Omental fat pad (tissue), 4 donors: Measurements from ENCODE around the gene SERPINA4. TPM values are rescaled to one million over a fixed set of nuclear protein-coding genes. Genes with fewer than 3 reads are reported as not detected.

Experiments used
- ATAC-seq: fragments of 150-250 bp; one replicate; pipeline ENCODE4 v1.9.1; 2016; ENCODE audit warnings: mild to moderate bottlenecking, moderate library complexity; ENCODE audit not compliant: low FRiP score
- DNase-seq: peaks from one replicate; pipeline ENCODE4 v3.0.0-alpha.2; 2019; ENCODE audit warnings: low spot score
- total RNA-seq, 4 donors: library from RNA; depleted of rRNA; stranded (reverse); fragments of >200 nt; gene quantifications; one replicate each; pipeline ENCODE4 v1.1.0, GENCODE V29; 2016
- TF ChIP-seq, protein P1 (sequence below), 3 donors: fragments of 450-650 bp; IDR thresholded peaks; one replicate each; pipeline ENCODE4 v1.5.1; 2016 to 2017; ENCODE audit warnings: antibody characterized with exemption in 3 of 3, mild to moderate bottlenecking in 3 of 3, moderate library complexity in 2 of 3

Gene SERPINA4
- total RNA-seq, 4 donors from 2014 or later: not detected

DNA sequence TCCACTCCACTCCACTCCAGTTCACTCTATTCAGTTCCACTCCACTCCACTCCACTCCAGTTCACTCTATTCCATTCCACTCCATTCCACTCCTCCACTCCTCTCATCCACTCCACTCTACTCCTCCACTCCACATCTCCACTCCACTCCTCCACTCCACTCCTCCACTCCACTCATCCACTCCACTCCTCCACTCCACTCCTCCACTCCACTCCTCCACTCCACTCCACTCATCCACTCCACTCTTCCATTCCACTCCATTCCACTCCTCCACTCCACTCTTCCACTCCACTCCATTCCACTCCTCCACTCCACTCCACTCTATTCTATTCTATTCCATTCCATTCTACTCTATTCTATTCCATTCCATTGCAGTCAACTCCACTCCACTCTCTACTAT lies 29.8 kb downstream of the SERPINA4 start:
- DNase-seq: no peak
- TF ChIP-seq, protein P1, sequence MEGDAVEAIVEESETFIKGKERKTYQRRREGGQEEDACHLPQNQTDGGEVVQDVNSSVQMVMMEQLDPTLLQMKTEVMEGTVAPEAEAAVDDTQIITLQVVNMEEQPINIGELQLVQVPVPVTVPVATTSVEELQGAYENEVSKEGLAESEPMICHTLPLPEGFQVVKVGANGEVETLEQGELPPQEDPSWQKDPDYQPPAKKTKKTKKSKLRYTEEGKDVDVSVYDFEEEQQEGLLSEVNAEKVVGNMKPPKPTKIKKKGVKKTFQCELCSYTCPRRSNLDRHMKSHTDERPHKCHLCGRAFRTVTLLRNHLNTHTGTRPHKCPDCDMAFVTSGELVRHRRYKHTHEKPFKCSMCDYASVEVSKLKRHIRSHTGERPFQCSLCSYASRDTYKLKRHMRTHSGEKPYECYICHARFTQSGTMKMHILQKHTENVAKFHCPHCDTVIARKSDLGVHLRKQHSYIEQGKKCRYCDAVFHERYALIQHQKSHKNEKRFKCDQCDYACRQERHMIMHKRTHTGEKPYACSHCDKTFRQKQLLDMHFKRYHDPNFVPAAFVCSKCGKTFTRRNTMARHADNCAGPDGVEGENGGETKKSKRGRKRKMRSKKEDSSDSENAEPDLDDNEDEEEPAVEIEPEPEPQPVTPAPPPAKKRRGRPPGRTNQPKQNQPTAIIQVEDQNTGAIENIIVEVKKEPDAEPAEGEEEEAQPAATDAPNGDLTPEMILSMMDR (IDR thresholded peaks at IDR 0.05): no peak
- no peak for ATAC-seq

DNA sequence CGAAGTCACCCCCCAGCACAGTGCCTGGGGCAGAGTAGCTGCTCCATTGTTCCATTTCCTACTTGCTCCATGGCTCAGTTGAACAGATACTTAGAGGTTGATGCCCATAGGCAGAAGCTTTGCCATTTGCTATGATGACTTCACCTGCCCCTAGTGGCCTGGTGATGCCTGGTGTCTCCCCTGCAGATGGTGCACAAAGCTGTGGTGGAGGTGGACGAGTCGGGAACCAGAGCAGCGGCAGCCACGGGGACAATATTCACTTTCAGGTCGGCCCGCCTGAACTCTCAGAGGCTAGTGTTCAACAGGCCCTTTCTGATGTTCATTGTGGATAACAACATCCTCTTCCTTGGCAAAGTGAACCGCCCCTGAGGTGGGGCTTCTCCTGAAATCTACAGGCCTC lies 30.6 kb downstream of the SERPINA4 start:
- no peak for DNase-seq
- TF ChIP-seq, protein P1 (IDR thresholded peaks at IDR 0.05): no peak
- no peak for ATAC-seq

DNA sequence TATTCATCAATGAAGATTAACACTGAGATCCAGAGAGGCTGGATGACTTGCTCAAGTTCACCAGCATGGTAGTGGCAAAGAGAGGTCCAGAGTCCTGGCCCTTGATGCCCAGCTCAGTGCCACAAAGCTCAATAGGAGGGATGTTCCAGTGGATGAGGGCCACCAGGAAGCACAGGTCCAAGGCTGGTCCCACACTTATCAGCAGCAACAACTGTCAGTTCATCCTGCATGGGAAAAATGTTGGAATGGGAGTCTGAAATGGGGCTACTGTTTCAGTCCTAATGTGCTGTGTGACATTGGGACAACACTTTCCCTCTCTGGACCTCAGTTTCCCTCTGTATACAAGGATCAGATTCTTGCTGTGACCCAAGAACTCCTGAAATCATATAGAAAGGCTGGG lies 31.2 kb downstream of the SERPINA4 start:
- DNase-seq (no peak), ATAC-seq (no peak)
- TF ChIP-seq, protein P1 (IDR thresholded peaks at IDR 0.05): no peak

DNA sequence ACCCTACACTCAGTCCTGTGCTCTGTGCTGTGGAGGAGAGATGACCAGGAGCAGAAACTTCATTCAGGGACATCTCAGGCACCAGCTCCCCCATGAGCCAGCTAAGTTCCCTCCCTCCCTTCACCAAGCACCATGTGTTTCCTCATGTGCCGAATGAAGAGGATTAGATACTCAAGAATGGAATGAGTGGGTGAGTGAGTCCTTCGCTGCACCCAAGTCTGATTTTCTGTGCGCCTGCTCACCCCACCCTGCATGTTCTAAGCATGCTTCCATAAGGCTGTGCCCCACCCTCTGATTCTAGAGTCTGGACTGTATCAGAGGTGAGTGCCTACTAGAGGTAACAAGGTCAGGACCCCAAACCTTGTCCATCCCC lies 32.1 kb downstream of the SERPINA4 start:
- no peak for ATAC-seq
- DNase-seq: no peak
- TF ChIP-seq, protein P1 (IDR thresholded peaks at IDR 0.05): no peak

DNA sequence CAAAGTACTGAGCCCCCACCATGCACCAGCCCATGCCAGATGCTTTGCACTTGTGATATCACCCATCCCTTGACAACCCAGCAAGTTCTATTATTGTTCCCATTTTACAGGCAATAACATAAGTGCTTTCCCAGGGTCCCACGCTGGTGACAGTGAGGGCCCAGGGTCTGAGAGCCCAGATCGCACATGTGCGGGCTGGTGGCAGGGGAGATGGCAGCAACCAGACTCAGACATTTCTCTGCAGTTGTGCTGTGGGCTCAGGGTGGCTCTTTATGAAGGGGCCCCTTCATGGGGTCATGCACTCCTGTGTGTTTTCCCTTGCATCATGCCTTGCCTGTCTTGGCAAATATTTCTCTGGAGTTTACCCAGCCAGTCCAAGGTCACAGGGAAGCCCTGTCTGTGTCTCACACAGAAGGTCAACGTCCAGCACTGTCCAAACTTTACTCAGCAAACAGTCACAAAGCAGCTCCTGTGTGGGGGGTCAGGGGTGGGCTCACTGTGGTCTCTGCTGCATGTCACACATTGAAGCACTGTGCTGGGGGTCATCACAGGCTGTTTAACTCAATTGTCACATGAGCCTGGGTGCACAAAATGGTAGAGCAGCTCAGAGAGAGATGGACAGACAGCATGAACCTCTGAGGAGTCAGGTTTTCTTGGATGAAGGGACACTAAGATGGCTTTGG lies 32.6 kb downstream of the SERPINA4 start:
- no peak for DNase-seq

DNA sequence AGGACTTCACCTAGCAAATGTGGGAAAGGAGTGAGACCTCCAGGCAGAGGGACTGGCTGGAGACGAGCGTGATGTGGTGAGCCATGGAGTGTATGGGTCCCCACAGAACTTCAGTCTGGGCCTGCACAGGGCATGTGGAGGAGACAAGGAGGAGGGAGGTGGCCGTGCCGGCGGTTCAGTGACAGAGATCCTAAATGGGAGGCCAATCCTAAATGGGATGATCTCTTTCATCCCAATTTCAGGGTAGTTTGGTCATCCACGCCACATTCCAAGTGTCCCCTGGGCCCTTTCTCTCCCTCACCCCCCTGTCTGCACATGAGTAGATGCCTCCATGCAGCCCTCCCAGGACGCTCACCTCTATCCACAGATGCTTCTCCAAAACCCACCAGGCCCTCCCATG lies 33.2 kb downstream of the SERPINA4 start:
- DNase-seq: no peak
- TF ChIP-seq, protein P1 (IDR thresholded peaks at IDR 0.05): no peak
- no peak for ATAC-seq

More for the DNA sequence above, 32.6 kb downstream of the SERPINA4 start:
- ATAC-seq: no peak
- TF ChIP-seq, protein P1 (IDR thresholded peaks at IDR 0.05): no peak

DNA sequence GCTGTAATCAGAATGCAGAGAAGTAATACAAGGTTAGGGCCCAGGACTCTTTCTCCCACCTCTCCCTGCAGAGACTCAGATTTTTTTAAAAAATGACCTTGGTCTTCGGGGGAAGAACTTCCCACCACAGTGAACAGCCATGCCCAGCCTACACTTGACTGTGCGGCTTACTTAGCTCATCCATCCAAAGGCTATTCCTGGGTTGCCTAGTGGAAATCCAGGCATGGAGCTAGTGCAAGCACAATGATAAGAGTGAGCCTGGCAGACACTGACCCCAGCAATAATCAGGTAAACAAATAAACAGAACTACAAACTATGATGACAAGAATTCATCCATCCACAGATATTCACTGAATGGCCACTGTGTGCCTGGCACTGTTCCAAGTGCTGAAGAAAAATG lies 34.7 kb downstream of the SERPINA4 start:
- TF ChIP-seq, protein P1 (IDR thresholded peaks at IDR 0.05): no peak
- ATAC-seq: no peak
- DNase-seq: no peak
